Activated CD4-positive, alpha-beta T cell treated with anti-CD3 and anti-CD28 coated beads, Interleukin-2, amount 50 U/mL, for 16 hours (primary cell): Measurements from ENCODE around the gene ATP11A.

Experiments
- DNase-seq: peaks from one replicate; pipeline ENCODE4 v3.0.0-alpha.2; 2020

The ATP11A gene

DNA sequence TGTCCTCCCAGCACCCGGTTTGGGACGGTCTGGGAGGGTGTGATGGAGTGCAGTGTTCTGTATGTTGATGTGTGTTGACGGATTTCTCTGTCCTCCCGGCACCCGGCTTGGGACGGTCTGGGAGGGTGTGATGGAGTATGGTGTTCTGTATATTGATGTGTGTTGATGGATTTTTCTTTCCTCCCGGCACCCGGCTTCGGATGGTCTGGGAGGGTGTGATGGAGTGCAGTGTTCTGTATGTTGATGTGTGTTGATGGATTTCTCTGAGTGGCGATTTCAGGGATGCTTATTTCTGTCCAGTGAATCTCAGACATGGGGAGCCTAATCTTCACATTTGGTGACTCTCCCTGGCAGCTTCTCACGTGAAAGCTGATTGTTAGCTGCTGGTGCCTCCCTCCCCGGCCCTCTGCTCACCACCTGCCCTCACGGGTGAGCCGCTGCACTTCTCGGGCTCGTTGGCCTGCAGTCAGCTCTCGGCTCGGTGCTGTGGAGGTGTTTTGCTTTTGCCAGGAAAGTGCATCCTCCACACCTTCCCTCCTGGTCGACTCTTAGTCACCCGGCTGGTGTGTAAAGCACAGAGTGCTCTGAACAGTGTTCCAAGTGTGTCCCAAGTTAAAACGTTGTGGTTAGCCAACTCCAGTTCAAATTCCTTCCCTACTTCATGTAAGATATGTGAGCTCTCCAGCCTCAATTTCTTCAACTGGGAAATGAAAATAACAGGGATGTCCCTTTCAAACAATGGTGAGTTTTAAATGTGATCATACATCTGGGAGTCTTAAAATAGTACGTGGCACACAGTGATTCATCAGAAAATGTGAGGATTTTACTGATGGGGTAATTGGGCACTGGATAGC, 54.6 kb downstream of the ATP11A start:
- no peak for DNase-seq

GRCh38 chr13:112746044-112746443, 56.2 kb downstream of the ATP11A start:
- no peak for DNase-seq

- no peak for DNase-seq
These were observed 57.4 kb downstream of the ATP11A start for GRCh38 chr13:112747256-112747655.

DNA sequence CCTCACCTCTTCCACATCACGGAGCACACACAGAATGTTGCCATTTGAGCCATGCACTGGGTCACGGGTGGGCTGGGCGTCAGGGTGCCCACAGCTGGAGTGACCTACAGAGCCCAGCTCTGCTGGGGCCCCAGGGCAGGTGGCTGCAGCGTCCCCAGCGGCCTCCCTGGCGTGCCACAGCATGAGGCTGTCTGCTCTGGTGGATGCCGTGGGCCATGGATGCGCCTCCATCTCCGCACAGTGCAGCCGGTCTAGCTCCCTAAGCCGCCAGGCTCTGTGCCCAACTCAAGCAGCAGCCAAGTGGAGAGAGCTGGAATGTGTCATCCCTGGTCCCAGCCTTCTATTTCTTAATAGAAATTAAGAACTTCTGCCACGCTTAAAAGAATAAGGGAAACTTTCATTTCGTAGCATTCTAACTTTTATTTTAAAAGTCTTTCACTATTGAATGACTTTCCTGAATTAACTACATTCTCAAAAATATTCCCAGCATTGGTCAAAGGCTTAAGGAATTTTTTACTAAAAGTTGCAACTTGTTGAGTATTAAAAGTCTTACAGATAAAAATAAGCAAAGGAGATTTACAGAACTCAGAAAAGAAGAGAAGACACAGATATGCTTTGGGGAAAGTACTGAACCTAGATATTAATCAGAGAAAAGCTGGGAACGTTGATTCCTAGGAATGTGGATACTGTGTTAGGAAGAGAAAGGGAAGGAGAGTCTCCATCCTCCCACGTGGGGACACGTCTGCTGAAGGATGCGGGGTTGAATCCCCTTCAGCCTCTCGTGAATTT, 59.3 kb downstream of the ATP11A start:
- no peak for DNase-seq

DNA sequence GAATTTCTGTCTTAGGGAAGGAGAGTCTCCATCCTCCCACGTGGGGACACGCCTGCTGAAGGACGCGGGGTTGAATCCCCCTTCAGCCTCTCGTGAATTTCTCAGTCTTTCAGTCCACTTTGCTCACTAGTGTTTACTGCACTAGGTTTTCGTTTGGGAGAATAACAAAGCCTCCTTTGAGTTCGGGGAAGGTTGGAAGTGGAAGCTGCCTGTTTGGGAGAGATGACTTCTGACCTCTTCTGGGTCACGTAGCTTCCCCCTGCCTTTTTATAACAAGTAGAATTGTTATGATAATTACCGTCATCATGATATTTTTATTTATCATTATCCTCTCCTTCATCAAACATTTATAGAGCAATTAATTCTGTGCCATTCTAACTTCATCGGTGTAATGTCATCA, 60.7 kb downstream of the ATP11A start:
- DNase-seq, result no peak

DNA sequence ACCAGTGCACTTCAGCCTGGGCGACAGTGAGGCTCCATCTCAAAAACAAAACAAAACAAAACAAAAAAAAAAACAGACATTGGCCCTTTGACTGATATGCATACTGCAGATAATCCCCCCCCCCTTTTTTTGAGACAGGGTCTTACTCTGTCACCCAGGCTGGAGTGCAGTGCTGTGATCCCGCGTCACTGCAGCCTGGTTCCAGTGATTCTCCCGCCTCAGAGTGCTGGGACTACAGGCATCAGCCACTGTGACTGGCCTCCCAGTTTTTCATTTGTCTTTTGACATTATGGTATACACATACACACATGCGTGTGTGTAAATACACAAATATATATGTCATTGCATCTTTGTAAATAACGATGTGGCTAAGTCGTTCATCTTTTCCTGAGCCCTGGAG, 61.8 kb downstream of the ATP11A start:
- no peak for DNase-seq

DNA sequence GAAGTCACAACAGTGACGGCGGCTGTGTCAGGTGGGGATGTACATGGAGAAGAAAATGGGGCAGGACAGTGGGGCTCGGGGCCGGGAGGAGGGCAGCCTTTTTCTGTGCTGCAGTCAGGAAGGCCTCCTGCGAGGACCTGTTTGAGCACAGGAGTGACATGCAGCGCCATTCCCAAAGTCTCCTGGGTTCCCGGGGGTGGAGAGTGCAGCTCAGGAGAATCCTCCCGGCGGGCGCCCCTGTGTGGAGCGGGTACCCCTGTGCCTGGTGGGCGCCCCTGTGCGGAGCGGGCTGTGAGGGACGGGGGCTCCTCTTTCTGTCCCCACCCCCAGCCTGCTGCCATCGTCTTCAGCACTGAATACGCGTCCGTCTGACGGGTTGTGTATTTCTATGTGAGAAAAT, 62.4 kb downstream of the ATP11A start:
- no peak for DNase-seq

- peak; percentile 23 for DNase-seq
These were observed 63.1 kb downstream of the ATP11A start for GRCh38 chr13:112752711-112753541.

GRCh38 chr13:112753833-112754232, 64.0 kb downstream of the ATP11A start:
- no peak for DNase-seq

GRCh38 chr13:112754281-112755025, 64.6 kb downstream of the ATP11A start:
- no peak for DNase-seq

- no peak for DNase-seq
These were observed 65.5 kb downstream of the ATP11A start for GRCh38 chr13:112755331-112755730.

DNA sequence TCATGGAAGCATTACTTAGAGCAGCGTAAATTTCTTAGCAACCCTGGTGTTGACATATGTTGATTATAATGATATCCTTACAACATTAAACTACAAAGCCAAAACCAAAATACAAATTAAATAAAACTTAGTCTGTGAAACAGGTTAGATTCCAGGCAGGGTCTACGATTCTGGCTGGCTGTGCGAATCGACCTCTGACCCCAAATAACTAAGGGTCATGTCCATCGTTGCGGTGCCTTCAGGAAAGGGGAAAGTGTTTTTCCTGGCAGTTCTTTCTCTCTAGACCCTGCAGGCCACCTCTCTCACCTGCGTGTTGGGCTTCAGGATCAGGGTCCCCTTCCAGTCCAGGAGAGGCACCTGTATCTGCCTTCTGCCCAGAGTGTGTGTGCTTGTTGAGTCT, 66.2 kb downstream of the ATP11A start:
- no peak for DNase-seq

DNA sequence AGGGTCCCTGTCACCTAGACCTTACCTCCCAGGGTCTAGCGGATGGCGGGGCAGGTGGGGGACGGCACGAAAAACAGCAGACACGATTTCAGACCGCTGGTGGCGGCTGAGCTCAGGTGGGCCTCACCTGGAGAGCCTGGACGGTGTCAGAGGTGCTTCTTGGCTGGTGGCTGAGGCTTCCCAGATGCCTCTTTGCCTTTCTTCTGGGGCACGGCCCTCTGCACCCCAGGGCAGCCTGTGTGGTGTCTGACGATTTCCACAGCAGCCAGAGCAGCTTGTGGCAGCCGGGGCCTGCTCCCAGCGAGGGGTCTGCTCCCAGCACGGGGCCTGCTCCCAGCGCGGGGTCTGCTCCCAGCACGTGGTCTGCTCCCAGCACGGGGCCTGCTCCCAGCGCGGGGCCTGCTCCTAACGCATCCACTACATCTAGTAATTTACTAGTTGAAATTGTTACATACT, 66.7 kb downstream of the ATP11A start:
- DNase-seq, result no peak

DNA sequence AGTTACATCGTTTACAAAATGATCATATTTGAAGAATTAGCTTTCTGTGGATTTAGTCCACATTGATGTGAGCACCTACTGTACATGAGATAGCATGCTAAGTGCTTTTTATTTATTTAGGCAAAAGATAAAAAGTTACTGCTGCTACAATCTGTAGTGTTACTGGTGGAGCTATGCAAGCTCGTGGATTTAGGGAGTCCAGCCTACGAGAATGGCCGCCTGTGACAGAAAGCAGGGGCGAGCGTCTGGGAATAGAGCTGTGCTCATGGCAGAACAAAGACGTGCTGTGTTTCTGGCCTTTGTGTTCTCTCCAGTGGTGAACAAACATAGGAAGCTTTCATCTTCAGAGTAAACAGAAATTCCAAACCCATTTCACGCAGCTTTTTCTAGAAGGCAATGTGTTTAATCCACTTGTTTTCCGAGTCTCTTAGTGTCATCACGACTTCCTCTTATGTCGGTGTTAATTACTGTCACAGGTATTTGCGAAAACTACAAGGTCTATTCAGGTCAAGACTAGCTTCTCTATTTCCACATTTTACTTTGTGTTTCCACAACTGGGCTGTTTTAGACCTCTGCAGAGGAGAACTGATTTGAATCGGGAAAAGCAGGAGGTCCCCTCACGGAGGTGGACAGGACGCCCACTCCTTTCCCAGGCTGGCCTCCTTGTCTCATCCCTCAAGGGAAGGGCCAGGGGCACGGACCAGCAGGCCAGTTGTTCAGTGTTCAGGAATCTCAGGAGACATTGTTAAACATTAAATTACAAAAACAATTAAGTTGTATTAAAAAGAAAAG, 67.3 kb downstream of the ATP11A start:
- DNase-seq, result no peak

DNA sequence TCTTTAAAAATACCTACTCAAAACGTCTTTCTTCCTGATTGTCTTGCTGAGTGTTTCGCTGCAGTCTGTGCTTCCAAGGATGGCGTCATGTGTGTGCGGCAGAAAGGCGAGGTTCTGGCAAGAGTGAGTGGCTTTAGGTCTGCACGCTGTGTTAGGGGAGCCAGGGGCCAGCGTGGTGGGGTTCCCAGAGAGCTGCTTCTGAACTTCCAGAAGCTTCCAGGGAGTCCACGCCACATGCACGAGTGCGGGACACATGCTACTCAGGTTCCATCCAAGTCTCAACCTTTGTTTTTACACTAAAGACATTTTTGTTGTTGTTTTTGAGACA, 67.9 kb downstream of the ATP11A start:
- DNase-seq, result no peak

DNA sequence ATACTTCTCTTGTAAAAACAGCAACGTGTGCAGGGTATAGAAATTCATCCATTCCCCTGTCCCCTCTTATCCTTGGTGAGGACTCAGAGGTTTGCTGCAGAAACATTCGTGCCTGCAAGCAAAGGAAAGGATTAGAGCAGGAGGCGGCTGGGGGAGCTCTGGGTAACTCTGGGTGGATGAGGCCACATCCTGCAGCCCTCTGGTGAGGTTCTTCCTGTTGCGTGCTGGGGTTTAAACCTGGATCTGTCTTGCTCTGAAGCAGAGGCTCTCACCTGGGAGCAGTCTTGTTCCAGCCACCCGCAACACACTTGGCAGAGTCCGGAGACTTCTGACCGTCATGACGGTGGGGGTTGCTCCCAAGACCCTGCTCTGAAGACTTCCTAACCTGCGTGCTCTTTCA, 69.2 kb downstream of the ATP11A start:
- DNase-seq, result no peak

DNA sequence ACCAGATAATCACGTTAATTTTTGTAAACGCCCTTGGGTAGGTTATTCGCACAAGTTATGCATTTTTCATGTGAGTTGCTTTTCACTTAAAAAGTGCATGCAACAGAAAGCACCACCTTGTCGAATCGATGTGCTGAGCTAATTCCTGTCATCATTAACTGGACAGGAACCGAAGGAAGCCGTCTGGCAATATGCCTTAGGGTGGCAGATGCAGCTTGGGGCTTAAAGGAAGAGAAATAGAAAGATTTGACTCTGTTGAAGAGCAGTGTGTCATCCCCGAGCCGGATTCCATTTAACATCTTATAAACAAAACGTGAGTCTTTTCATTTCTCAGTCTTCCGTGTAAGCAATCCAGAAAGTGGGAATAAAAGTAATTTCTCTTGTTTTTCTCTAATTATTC, 70.0 kb downstream of the ATP11A start:
- no peak for DNase-seq

DNA sequence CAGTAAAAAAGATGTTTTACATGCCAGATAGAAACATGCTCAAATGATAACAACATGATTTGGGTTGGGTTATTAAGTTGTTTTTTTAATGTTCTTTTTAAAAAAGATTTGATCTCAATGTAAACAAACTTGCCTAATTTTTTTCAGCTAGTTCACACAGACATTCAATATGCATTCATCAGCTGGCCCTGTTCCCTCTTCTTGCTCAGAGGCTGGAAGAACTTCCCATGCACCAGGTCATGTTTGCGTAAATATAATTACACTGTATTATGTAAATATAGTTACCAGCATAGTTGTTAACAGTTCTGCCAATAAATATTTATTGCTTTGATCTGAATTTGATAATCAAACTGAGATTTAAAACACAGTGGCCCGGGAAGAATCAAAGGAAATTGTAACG, 70.6 kb downstream of the ATP11A start:
- no peak for DNase-seq

- no peak for DNase-seq
These were observed 71.1 kb downstream of the ATP11A start for GRCh38 chr13:112760931-112761330.

DNA sequence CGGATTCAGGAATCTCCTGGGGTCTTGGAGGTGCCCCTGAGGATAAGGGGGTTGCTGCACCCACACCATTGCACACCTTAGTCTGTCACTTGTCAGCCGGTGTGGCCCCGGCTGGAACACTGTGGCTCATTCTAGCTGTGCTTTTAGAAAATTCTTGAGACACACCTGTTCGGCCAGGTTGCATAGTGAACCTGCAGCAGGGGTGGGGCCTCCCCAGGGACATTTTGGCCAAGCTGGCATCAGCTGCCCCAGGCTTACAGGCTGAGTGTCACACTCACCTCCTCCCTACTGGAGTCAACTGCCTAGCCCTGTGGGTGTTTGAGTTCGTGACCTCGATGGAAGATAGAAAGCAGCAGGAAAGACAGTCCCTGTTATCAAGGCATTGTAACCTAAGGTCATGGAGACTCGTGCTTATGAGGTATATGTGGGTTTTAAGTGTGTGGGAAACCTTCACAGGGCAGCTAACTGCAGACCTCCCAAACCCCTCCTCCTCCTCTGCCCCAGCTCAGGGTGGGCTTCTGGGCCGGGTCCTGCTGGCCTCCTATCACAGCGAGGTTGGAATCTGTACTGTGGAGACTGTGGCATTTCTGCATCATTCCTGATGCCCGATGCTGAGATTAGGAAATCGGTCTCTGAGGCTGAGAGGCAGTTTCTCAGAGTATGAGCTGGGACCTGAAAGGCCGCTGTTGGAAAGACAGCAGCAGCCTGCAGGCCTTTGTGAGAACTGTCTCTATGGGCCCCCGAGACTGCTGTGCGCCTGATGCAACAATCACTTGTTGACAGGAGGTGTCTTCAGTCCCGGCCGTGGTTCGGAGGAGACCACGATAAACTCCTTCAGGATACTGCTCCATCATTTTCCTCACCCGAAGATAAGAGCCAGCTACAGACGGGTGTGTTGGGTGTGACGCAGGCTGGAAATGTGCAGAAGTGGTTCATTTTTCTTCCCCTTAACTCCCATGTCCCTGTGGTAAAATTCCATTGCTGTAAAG, 72.2 kb downstream of the ATP11A start:
- DNase-seq, result no peak

DNA sequence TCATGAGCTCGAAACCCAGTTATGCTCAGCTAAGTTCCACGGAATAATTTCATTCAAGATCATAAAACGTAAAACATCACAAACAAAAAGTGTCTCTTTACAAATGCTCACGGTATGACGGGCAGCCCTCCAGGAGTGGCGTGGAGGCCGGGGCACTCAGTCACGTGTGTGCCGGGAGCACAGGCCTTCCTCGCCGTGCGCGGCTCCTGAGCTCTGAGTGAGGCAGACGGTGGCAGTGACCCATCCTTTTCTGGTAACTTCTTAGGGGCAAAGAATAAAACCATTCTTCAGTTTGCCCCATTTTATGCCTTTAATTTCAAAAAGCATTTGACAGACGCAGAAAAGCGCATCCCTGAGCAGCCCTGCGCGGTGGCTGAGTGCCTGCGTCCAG, 72.8 kb downstream of the ATP11A start:
- no peak for DNase-seq
